SK-N-SH (cell line): ENCODE results near the gene UGP2.

Experiments
- CTCF ChIP-seq: fragments of 200-600 bp; sonication (generic); IDR thresholded peaks from 2 replicates; pipeline ENCODE4 v1.6.1; 2017; ENCODE audit warnings: antibody characterized with exemption, mild to moderate bottlenecking, moderate library complexity
- EZH2phosphoT487 ChIP-seq: fragments of 200-600 bp; sonication (generic); IDR thresholded peaks from 2 replicates; pipeline ENCODE4 v1.6.1; 2017; ENCODE audit warnings: low read depth, mixed run types, mild to moderate bottlenecking, antibody characterized with exemption, moderate library complexity, borderline replicate concordance
- MAX ChIP-seq: IDR thresholded peaks from 2 replicates; pipeline ENCODE4 v1.4.0; 2012; ENCODE audit warnings: low read depth
- MXI1 ChIP-seq: IDR thresholded peaks from 2 replicates; pipeline ENCODE4 v1.6.1; 2012; ENCODE audit warnings: mild to moderate bottlenecking, low read depth, low read length, improper control_type of control experiment
- NRF1 ChIP-seq: IDR thresholded peaks from 2 replicates; pipeline ENCODE4 v1.6.1; 2012; ENCODE audit warnings: low read depth, mild to moderate bottlenecking, low read length
- POLR2AphosphoS5 ChIP-seq: IDR thresholded peaks from 2 replicates; pipeline ENCODE4 v1.6.1; 2012; ENCODE audit warnings: low read depth, low read length
- REST ChIP-seq: IDR thresholded peaks from 2 replicates; pipeline ENCODE4 v1.6.1; 2012; ENCODE audit warnings: mild to moderate bottlenecking, low read depth, low read length, moderate library complexity
- RFX5 ChIP-seq: IDR thresholded peaks from 2 replicates; pipeline ENCODE4 v1.6.1; 2012; ENCODE audit warnings: mild to moderate bottlenecking, improper control_type of control experiment, low read length
- SIN3A ChIP-seq: IDR thresholded peaks from 2 replicates; pipeline ENCODE4 v1.6.1; 2012; ENCODE audit warnings: low read depth, mild to moderate bottlenecking, low read length, moderate library complexity, borderline replicate concordance
- TAF1 ChIP-seq: IDR thresholded peaks from 2 replicates; pipeline ENCODE4 v1.6.1; 2012; ENCODE audit warnings: low read depth, mild to moderate bottlenecking, low read length, moderate library complexity, borderline replicate concordance
- YY1 ChIP-seq: IDR thresholded peaks from 2 replicates; pipeline ENCODE4 v1.4.0; 2012; ENCODE audit warnings: low read depth, mild to moderate bottlenecking

GRCh38 chr2:63840785-63841253 is 877 bp upstream of the UGP2 start:
- no peak for TF ChIP-seq CTCF
- no peak; the same call in 1 of the 2 replicates for TF ChIP-seq MXI1
- no peak for TF ChIP-seq RFX5
- TF ChIP-seq REST = no peak
- TF ChIP-seq POLR2AphosphoS5 = peak; percentile 99
- TF ChIP-seq TAF1 = peak; percentile 90
- TF ChIP-seq NRF1 = no peak
- TF ChIP-seq EZH2phosphoT487 = no peak
- no peak for TF ChIP-seq YY1
- peak; percentile 63; the same call in 1 of the 2 replicates for TF ChIP-seq MAX
- peak; percentile 63; the same call in 1 of the 2 replicates for TF ChIP-seq SIN3A
